ENCODE results near the gene SLCO2A1.

The SLCO2A1 gene

DNA sequence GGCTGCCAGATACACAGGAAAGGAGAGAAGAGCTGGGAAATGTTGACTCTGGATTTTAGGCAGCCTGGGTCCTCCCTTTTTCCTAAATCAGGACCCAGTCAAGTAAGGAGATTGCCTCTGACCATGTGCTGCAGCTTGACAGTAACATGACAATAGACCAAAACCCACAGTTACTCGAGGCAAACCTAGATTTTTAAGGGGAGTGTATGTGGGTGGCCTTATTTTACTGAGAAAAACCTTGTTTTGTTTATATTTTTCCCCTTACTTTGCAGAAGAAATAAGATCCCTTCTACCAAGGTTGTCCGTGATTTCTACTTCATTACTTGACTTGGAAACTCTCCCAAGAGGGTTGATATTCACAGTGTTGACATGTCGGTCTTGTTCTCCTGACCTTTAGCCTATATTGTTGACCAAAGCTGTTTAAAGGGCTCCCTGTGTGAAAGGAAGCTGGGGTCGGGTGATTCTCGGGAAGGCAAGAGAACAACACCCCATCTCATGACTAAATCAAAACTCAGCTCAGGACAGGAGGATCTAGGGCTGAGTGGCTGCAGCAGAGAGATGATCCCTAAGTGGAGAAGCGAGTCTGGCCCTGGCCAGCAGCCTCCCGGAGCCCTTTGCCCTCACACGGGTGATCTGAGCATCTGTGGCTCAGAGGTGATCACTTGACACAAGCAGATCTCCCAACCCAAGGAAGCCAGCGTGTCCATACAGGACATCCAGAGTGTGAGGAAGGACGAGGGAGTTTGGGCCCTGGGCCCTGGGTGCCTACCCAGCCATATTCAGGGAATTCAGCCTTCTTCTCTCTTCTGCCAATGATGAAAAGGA lies 31.0 kb upstream of the SLCO2A1 start:
- DNase-seq = no peak

DNA sequence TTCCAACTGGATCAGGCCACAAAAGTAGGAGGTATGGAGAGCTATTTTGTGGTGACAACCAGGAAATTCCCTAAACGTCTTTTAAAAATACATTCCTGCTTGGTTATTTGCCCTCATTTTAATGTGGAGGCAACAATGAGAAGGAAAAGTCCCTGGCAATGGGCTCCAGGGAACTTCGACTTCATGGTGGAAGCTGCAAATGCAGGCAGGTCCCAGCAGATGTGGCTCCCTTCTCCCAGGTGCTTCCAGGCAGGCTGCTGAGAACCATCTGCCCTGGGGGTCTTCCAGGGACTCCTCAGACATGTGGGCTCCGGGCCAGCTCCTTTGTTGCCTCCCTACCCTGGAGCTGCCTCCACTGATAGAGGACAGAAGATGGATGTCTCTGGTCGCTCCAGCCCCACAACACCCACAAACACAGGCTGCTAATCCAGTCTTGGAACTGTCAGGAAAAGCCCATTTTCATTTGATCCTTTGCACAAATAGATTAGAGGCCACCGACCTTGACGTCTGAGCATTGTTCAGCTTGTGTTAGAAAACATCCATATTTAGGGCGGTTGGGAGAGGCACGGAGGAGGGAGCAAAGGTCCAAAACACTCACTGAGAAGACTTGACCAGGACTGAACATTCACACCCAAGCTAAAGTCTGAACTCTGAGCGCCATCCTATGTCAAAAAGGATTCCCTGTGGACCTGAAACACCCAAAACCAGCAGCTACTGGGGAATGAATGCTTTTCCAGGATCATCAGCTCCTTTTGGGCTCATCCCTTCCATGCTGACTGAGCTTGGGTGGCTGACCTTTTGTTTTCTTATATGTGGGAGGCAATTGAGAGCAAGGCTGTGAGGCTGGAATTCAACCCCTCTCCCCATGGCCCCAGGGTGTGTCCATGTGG lies 30.2 kb upstream of the SLCO2A1 start:
- no peak for DNase-seq

DNA sequence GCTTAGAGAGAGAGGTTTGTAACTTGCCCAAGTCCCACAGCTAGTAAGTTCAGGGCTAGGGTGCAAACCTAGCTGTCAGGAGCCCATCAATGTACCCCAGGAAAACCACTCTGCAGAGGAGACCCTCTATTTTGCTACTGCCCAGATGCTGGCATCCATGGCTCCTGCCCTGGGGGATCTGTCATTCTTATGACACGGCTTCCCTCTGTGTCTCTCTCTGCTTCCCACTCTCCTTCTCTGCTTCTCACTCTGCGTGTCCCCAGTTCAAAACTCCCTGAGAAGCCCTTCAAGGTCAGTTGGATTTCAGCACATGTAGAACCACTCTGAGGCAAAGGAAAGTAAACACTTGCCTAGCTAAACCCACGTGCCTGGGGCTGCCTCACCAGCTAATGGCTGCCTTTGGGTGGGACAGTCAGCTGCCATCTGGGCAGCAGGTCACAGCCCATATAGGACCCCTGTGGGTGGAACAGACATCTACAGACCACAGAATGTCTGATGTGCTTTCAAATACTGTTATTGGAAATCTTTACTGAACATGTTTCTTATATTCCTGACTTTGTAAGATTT lies 29.4 kb upstream of the SLCO2A1 start:
- DNase-seq = no peak

DNA sequence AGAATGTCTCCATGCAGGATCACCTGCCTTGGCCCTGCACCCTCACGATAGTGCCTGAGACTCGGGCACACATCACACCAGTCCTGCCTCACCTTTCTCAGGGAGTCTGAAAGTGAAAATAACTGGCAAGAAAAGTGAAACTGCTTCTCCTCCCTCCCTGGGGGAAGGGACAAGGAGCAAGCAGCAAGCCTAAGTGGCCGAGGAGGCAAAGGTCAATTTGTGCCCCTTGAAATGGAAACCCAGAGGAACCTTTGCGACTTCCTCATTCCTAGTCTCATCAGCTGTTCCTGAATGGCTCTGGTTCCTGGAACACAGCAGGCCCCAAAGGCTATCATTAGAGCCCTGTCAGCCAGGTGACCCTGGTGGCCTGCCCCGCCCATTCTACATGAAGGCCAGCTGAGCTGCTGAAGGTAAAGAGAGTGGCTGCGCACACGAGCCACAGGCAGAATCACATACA lies 28.0 kb upstream of the SLCO2A1 start:
- peak; percentile 75 for DNase-seq

DNA sequence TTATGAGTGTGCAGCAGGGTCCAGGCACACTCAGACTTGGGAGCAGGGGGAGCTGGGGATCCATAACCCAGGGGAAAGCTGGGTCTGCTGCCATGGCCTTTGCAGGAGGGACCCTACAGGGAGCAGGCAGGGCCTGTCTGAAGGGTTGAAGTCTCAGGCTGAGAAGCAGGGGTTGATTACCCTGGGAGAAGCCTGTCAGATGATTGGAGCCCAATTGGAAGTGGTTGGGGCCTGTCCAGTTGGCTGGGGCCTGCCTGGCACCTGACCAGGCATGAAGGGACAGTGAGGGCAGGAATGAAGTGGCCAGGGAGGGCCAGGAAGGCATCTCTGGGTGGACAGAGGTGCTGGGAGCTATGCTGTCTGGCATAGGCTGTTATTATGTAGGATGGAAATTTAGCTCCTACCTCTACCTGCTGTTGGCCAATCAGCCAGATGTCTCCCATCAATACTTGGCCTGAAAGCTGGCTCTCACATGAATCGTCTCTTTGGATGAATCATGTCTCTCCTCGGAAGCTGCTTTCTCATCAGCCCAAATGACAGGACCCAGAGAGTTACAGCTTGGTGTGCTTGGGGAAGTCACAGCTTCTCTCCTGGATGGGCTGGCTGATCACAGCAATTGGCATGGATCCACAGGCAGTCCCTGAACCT lies 27.4 kb upstream of the SLCO2A1 start:
- no peak for DNase-seq

DNA sequence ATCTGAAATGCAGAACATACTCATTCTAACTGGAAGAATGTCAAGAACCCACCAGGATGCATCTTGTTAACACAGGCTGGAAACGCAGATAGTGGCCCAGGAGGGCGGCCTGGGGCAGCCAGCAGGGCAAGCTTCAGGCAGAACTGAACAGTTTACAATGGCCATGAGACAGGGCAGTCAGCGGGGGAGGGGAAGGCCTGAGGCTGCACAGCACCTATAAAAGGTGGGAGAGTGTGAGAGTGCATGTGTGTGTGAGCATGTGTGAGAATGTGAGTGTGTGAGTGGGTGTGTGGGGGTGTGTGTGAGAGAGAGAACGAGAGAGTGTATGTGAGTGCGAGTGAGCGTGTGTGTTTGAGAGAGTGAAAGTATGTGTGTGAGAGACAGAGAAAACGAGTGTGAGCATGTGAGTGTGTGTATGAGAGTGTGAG lies 26.8 kb upstream of the SLCO2A1 start:
- no peak for DNase-seq

DNA sequence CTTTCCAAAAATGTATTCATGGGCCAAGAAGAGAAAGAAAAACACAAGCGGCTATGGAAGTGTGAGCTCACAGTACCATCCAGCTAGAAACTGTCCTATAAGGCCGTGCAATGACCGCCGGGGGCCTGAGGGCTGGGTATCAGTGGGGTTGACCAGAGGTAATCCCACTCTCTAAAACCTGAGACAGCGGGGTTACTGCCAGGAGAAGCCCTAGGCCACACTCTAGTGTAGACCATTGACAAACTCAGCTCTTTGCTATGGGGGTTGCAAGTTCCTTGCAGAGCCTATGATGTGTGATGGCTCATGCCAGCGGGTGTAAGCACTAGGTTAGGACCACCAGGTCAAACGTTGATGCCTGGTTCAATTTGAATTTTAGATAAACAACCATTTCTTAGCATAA lies 25.9 kb upstream of the SLCO2A1 start:
- no peak for DNase-seq

DNA sequence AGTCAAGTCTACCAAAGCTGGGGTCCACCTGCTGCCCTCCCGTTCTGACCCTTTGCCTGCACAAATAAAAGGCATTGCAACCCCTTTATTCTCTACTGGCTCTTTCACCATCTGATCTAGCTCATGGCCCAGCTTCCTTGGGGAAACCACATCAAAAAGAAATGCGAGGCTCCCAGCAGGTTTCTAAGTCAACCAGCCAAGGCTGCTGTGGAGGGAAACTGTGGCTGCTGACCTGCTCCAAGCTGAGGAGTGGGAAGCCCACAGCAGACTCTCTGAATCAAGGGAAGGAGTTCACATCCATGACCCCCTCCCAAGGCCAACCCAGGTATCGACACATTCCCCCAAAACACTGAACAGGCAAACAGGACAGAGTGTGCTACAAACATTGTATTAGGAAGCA lies 25.2 kb upstream of the SLCO2A1 start:
- DNase-seq = no peak

DNA sequence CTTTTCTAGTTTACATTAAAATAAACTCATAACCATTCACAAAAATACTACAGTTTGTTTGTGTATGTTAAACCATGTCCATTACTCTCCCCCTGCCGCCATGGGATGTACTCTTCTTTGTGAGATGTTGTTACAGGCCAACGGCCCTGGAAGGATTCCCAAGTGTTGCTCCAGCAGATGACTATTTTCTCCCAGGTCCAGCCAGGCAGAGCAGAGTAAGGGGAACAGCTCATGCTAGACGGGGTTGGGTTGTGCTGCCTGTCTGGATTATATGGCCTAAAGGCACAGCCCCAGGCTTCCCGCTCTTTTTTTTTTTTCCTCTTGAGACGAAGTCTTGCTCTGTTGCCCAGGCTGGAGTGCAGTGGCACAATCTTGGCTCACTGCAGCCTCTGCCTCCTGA lies 24.5 kb upstream of the SLCO2A1 start:
- DNase-seq = no peak

DNA sequence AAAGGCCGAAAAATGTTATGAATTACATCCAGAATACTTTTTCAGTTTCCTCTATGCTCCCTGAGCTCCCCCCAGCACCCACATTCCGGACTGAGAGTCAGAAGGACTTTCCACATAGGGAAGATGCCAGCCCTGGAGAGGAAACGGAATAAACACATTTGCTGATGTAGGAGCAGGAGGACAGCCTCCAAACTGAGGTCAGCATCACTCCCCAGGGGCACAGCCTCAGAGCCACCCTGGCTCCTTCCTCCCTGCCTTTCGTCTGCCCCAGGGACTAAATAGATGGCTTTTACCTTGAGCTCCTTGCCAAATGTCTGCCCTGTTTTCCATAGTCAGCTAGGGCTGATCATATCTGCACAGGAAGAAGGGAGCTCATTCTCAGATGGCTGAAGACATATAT lies 22.6 kb upstream of the SLCO2A1 start:
- no peak for DNase-seq

DNA sequence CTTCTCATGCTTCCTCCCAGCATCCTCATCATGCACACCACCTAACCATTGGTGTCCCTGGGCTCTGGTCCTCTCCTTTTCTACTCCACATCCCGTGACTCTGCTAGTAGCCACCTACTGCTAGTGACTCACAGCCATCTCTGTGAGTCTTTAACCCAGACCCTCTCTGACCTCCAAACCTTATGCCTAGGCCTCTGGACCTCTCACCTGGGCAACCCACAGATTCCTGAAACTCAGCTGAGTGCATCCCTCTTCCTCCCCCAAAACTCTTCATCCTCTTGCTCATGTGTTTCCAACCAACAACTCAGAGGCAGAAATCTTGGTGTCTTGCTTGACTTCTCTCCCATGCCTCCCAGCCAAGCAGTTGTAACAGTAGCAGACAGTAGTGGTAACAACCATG lies 20.0 kb upstream of the SLCO2A1 start:
- no peak for DNase-seq

DNA sequence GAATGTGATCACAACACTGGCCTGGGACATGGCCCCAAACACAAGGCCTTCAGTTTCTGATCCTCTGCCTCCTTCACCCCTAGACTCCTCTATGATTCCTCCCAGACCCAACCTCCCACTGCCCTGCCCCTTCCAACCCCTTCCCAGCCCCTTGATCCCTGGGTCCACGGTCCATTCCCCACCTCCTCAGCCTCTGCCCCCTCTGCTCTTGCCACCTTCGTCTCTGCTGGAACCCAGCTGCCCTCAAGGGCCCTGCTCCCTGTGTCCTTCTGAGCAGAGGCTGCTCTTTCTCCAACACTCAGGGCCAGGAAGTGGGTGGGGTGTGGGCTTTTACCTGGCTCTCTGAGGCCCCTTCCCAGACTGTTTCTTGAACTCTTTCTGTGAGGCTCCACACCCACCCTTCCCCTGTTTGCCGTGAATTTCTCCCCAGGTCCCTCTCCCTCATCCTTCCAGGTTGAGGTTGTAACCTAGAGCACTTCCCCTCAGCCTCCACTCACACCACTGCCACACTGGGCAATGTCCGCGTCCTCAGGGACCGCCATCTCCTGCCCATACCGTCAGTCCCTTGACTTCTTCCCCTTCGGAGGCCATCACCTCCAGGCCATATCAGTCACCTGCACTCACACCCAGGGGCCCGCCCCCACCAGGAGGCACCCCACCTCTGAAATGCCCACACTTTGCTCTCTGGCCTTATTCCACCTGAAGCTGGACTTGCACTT lies 18.7 kb upstream of the SLCO2A1 start:
- no peak for DNase-seq

DNA sequence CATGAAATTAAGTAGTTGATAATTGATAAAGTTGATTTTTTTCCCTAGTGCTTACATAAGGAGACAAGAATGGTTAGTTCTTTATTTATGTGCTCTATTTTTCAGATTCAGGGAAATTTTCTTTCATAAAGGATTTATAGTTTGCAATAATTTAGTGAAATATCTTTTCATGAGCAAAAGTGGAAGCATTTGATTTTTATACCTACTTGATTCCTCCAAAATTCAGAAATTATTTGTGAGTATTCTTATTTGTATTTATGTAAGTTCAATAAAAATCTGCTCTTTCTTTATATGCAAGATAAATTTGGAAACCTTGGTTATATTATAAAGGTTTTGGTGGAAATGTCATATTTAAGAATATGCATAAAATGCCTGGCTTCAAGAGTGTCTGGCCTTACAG lies 14.7 kb upstream of the SLCO2A1 start:
- no peak for DNase-seq

DNA sequence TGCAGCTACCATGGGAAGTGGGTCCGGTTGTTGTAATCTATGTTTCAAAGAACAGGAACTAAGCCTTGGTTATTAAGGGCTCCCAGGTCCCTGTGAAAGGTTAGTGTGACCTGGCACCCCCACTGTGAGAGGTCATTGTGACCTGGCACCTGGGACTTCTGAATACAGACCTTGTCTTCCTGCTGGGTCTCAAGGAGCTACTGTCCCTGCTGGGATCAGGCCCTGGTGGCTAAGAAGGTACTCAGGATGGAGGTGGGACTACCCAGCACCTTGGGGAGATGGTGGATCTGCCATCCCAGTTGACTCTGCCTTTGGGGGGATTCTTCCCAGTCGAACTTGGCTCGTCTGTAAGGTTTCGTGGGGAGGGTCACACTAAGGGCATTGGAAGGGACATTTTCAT lies 10.3 kb upstream of the SLCO2A1 start:
- no peak for DNase-seq

DNA sequence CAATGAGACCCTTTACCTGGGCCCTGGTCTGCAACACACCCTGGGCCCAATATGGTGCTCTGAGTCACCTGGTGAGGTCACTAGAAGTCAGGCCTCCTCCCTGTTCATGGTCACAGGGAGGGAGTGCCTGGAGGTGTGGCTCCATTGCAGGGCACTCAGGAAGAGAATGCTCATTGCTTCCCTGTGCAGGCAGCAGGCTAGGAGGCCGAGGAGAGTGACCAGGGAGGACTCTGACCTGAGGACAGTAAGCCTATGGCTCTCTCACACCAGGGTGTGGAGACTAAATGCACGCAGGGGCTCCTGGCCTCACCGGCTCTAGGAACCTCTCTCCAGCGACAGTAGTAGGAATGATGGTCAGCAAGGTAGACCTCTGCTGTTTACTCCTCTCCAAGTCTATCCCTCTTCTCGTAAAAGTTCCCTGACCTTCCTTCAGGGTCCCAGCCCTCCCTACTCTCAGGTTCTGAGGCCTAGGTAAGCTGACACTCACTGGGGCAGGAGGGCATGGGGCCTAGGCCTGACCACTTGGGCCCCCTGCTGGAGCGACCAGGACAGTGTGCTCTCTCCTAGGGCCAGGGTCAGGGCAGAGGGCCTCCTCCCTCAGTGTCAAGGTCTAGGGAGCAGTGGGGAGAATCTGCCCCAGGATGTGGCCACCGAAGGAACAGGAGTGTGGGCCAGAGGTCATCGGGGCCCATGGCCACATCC lies 9.6 kb upstream of the SLCO2A1 start:
- DNase-seq = no peak

DNA sequence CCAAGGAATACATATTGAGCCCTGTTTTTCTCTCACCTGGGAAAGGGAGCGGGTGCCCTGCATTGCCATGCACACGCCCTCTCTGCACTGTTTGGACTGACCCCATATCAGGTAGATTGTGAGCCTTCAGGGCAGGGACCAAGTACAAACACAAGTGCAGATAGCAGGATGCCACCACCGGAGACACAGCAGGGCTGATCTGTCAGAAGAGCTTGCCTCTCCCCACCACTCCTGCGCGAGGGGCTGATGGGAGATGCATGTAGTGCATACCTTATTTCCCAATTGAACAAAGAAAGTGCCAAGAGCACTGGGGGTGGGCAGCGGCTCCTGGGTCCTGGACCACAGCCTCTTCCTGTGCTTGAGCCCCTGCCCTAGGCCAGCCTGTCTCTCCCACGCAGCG lies 9.0 kb upstream of the SLCO2A1 start:
- no peak for DNase-seq

DNA sequence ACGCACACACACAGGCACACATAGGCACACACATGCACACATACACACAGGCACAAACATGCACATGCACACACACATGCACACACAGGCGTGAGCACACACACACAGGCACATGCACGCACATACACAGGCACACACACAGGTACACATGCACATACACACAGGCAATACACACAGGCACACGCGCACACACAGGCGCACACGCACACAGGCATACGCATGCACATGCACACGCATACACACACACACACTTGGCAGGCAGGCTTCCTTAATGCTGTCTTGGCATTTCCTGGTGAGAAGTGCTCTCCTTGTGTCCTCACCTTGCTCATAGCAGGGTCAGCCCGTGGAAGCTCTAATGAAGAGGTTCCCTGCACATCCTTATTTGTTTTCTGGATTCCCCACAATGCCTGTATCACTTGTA lies 8.4 kb upstream of the SLCO2A1 start:
- no peak for DNase-seq

DNA sequence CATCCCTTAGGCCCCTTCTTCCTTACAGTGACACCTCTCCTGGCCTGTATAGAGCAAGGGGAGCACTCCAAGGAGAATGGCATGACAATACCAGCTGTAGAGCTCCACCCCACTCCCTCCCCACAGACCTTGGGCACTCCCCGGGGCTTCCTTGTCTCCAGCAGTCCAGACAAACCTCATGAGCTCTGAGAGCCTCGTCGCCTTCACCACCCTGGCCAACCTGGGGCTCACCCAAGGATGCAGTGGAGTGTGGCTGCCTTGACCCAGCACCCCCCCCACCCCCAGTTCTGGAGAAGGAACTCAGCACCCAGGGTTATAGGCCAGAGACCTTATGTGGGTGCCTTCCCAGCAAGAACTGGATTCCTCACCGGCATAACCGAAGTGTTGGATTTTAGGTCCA lies 7.4 kb upstream of the SLCO2A1 start:
- no peak for DNase-seq

DNA sequence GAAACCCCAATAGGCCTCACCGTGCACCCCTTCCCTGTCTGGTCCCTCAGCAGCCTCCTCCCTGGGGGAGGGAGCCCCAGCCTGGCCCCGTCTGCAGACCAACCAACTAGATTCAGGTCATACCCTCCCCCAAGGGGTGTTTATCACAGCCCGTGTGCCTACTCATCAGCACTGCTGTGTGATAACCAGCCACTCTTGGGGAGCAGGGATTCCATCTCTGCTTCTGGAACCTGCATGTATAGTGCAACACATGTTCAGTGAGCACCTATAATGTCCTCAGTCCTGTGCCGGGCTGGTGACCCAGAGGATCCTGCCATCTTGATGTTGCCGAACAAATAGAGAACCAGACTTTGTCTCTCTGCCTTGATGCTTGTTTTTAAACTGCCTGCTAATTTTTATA lies 6.6 kb upstream of the SLCO2A1 start:
- no peak for DNase-seq

DNA sequence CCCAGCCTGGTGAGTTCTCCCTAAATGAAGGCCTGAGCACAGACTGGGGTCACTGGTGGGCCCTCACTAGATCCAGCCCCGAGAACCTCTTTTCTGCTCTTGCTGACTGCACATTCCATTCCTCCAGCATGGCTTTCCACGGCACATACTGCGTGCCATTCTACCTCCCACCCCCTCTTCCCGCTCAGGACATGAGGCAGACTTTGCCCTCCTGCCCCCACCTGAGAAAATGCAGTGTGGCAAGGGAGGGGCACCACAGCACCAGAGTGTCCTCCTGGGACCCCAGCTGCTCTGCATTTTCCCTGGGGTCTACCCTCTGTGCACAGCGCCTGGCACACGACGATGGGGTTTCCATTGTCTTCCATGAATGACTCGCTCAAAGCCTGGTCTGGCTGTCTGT lies 6.1 kb upstream of the SLCO2A1 start:
- DNase-seq = peak; percentile 1

DNA sequence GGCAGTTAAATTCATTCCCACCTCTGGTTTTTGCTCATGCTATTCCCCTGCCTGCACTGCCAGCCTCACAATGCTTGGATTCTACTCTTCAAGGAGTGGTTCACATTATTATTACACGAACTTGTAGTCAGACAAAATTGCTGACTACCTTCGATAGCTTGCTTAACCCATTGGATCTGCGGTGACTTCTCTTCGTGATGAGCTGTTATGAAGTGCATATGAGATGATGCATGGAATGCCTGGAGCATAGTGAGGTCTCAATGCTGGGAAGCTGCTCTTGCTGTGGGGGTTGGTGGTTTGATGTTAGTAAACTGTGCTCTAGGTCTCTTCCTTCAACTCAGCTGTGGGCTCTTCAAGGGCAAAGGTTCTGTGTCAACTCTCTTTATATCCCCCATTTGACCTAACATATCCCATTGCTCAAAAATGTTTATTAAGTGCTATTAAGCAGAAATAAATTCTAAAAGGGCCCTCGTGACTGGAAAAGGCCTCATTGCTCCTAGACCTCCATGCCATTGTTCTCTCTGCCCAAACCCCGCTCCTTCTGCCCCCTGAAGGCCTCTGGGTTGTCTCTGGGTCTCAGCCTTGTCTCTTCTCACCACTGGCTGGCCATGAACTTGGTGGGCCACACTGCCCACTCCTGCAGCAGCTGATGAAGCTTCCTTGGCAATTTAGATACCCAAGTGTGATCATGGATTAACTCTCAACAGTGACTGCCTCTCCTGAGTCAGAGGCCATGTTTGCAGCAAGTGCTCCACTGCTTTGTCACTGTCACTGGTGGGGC lies 4.5 kb upstream of the SLCO2A1 start:
- no peak for DNase-seq
